Gastroesophageal sphincter (tissue), 3 donors: ENCODE data around the gene P2RY11.

ENCODE experiments used
- CTCF ChIP-seq, 4 experiments: fragments of 200-600 bp in 2 of 4; fragments of 450-650 bp in 2 of 4; sonication (generic) in 1 of 4; IDR thresholded peaks; one replicate each; pipeline ENCODE4 v1.5.1; 2017 to 2019; ENCODE audit warnings: antibody characterized with exemption in 4 of 4, mild to moderate bottlenecking in 2 of 4, moderate library complexity in 2 of 4
- POLR2A ChIP-seq, 2 donors: fragments of 450-650 bp; IDR thresholded peaks; one replicate each; pipeline ENCODE4 v1.6.1; 2017; ENCODE audit warnings: antibody characterized with exemption in 2 of 2, mild to moderate bottlenecking in 2 of 2, moderate library complexity in 1 of 2
- POLR2AphosphoS5 ChIP-seq: sonication (generic); formaldehyde crosslinking; IDR thresholded peaks from one replicate; pipeline ENCODE4 v1.6.1; 2017; ENCODE audit warnings: antibody characterized with exemption

- TF ChIP-seq CTCF (IDR thresholded peaks at IDR 0.05): no peak
- no peak for TF ChIP-seq POLR2A (IDR thresholded peaks at IDR 0.05)
- no peak for TF ChIP-seq POLR2AphosphoS5
Observed at GRCh38 chr19:10135551-10136334, 24.2 kb downstream of the P2RY11 start.
